HL-60 (cell line): ENCODE measurements around the gene NMT1.

ENCODE experiments used
- DNase-seq, 2 experiments: peaks; one replicate each; pipeline ENCODE4 v3.0.0-alpha.2; 2010 to 2020; ENCODE audit warnings: low read depth in 1 of 2, low spot score in 1 of 2
- H3K27ac ChIP-seq: fragments of 250-450 bp; sonication (Bioruptor Pico); replicated peaks from 2 replicates; pipeline ENCODE4 v1.5.1; 2020; ENCODE audit warnings: mild to moderate bottlenecking, moderate library complexity
- H3K27me3 ChIP-seq: fragments of 250-450 bp; sonication (Bioruptor Pico); 2 replicates; pipeline ENCODE4 v1.5.1; 2021; ENCODE audit warnings: mild to moderate bottlenecking, moderate library complexity; ENCODE audit not compliant: insufficient read depth, poor library complexity, severe bottlenecking
- H3K4me3 ChIP-seq: replicated peaks from 2 replicates; pipeline ENCODE4 v1.5.1; 2011; ENCODE audit warnings: mild to moderate bottlenecking, control low read depth, low read length; ENCODE audit not compliant: insufficient read depth
- GABPA ChIP-seq: IDR thresholded peaks from 2 replicates; pipeline ENCODE4 v1.6.1; 2012; ENCODE audit warnings: low read depth
- POLR2AphosphoS5 ChIP-seq: IDR thresholded peaks from 2 replicates; pipeline ENCODE4 v1.6.1; 2012; ENCODE audit warnings: low read depth
- SPI1 ChIP-seq: IDR thresholded peaks from 2 replicates; pipeline ENCODE4 v1.6.1; 2012; ENCODE audit warnings: low read depth, mild to moderate bottlenecking, borderline replicate concordance
- TF ChIP-seq, protein P1 (sequence below): IDR thresholded peaks from 2 replicates; pipeline ENCODE4 v1.6.1; 2012; ENCODE audit warnings: low read depth; ENCODE audit not compliant: insufficient replicate concordance
- TF ChIP-seq, protein P2 (sequence below): IDR thresholded peaks from one replicate; pipeline ENCODE4 v1.5.1; 2011; ENCODE audit warnings: low read length, control low read depth, inconsistent platforms; ENCODE audit not compliant: insufficient read depth

Gene NMT1

DNA sequence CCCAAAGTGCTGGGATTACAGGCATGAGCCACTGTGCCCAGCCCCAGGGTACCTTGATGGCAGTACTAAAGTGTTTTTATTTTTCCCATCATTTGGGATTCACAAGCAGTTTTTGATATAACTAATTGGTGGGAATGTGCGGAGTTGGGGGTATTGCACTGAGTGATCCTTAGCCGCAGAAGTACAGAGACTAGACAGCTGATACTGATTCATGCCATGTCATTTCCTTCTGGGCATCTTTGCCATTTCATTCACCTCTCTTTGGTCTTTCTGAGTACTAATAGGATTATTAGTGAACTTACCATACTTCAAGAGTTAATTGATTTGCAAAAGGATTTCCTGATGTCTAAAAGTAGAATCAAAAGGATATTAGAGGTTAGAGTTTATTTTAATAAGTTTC is 9.7 kb downstream of the NMT1 start:
- no peak overlapping the region for H3K27ac ChIP-seq
- TF ChIP-seq, protein P1, sequence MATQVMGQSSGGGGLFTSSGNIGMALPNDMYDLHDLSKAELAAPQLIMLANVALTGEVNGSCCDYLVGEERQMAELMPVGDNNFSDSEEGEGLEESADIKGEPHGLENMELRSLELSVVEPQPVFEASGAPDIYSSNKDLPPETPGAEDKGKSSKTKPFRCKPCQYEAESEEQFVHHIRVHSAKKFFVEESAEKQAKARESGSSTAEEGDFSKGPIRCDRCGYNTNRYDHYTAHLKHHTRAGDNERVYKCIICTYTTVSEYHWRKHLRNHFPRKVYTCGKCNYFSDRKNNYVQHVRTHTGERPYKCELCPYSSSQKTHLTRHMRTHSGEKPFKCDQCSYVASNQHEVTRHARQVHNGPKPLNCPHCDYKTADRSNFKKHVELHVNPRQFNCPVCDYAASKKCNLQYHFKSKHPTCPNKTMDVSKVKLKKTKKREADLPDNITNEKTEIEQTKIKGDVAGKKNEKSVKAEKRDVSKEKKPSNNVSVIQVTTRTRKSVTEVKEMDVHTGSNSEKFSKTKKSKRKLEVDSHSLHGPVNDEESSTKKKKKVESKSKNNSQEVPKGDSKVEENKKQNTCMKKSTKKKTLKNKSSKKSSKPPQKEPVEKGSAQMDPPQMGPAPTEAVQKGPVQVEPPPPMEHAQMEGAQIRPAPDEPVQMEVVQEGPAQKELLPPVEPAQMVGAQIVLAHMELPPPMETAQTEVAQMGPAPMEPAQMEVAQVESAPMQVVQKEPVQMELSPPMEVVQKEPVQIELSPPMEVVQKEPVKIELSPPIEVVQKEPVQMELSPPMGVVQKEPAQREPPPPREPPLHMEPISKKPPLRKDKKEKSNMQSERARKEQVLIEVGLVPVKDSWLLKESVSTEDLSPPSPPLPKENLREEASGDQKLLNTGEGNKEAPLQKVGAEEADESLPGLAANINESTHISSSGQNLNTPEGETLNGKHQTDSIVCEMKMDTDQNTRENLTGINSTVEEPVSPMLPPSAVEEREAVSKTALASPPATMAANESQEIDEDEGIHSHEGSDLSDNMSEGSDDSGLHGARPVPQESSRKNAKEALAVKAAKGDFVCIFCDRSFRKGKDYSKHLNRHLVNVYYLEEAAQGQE = no peak
- TF ChIP-seq SPI1 = no peak
- TF ChIP-seq POLR2AphosphoS5 = no peak

DNA sequence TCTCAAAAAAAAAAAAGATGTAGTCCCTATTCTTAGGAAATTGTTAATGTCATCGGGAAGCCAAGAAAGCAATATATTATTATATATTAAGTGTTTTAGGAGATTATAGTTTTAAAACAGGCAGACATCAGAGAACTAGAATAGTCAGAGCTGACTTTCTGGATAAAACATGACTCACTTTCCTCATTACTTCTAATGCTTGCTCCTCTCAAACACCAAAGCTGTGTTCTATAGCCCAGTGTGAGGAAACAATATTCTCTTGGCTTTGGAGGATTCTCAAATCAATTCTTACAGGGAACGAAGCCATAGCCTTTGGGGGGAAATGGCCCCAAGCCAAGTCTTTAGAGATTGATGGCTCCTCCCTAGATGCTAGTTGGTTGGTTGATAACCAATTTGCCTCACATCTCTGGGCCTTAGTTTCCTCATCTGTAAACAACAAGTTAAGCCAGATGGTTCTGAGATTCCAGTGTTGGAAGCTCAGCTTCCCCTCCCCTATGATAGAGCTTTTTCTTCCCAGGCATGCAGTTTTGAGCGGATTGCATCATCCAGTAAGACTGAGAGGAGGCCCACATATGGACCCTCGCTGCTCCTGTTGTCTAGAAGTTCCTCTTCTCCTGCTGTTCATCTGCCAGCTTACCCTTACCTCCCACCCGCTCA is 12.4 kb downstream of the NMT1 start:
- Histone ChIP-seq H3K27ac (peak overlapping the region; percentile 38; the same call in 1 of the 2 replicates), H3K4me3 (no peak overlapping the region), H3K27me3 (no peaks in the 10 kb centered on the region)
- peak; percentile 60 to 74 for DNase-seq
- TF ChIP-seq GABPA (no peak), POLR2AphosphoS5 (no peak), SPI1 (no peak)
- TF ChIP-seq, protein P2, sequence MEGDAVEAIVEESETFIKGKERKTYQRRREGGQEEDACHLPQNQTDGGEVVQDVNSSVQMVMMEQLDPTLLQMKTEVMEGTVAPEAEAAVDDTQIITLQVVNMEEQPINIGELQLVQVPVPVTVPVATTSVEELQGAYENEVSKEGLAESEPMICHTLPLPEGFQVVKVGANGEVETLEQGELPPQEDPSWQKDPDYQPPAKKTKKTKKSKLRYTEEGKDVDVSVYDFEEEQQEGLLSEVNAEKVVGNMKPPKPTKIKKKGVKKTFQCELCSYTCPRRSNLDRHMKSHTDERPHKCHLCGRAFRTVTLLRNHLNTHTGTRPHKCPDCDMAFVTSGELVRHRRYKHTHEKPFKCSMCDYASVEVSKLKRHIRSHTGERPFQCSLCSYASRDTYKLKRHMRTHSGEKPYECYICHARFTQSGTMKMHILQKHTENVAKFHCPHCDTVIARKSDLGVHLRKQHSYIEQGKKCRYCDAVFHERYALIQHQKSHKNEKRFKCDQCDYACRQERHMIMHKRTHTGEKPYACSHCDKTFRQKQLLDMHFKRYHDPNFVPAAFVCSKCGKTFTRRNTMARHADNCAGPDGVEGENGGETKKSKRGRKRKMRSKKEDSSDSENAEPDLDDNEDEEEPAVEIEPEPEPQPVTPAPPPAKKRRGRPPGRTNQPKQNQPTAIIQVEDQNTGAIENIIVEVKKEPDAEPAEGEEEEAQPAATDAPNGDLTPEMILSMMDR = no peak
- TF ChIP-seq, protein P1 = no peak

More for the DNA sequence above, 9.7 kb downstream of the NMT1 start:
- Histone ChIP-seq H3K27me3 (no peaks in the 10 kb centered on the region), H3K4me3 (no peak overlapping the region)
- no peak for DNase-seq

DNA sequence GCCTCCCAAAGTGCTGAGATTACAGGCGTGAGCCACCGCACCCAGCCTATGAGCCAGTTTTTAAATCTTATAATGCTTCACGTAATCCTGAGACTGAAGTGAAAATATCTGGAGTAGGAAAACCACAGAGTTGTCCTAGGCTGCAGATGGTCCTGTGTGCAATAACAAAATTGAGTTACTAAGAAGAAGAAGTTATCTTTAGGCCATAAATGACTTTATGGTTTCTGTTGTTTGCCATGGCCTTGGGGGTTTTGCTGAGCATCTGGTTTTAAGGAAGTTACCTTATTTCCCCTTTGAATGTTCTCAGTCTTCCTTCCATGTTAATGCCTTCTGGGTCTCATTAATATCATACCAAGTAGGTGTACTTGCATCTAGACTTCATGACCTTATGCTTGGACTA is 16.5 kb downstream of the NMT1 start:
- TF ChIP-seq GABPA (no peak), POLR2AphosphoS5 (peak; percentile 59), SPI1 (peak; percentile 19; the same call in 1 of the 2 replicates)
- TF ChIP-seq, protein P1 = peak; percentile 29
- TF ChIP-seq, protein P2 = no peak
- H3K4me3 ChIP-seq = no peak overlapping the region
- H3K27ac ChIP-seq = peak overlapping the region; percentile 61
- no peaks in the 10 kb centered on the region for H3K27me3 ChIP-seq
- peak in 1 of 2 experiments; percentile 84 for DNase-seq
